GM18951 (cell line): ENCODE measurements around the gene FAM25A.
"Not testable (repeated sequence)": the region's sequence is repeated elsewhere in the genome, so short reads cannot be mapped to it uniquely, and the experiment has no call there.

Experiments
- POLR2A ChIP-seq: IDR thresholded peaks from 4 replicates; pipeline ENCODE4 v1.6.1; 2011; ENCODE audit warnings: mild to moderate bottlenecking; ENCODE audit not compliant: insufficient read length, insufficient read depth; ENCODE audit errors: extremely low read depth
- in situ Hi-C: fragments of 300-500 bp; cut with MboI; formaldehyde crosslinking; loops from one replicate; pipeline ENCODE4 v1.12.0; 2022; ENCODE audit warnings: low sequenced_read_pairs, mixed read lengths, inconsistent platforms; ENCODE audit not compliant: unreplicated experiment

FAM25A gene

GRCh38 chr10:86992456-86992855 lies 27.6 kb upstream of the FAM25A start:
- in situ Hi-C loops: no loop called here
- TF ChIP-seq POLR2A: no peak

GRCh38 chr10:86992929-86993328 lies 27.2 kb upstream of the FAM25A start:
- in situ Hi-C loops: no loop called here
- no peak for TF ChIP-seq POLR2A

GRCh38 chr10:86999802-87000403 lies 20.2 kb upstream of the FAM25A start:
- in situ Hi-C loops: not testable (repeated sequence)

GRCh38 chr10:87000491-87000890 lies 19.6 kb upstream of the FAM25A start:
- in situ Hi-C loops: no loop called here
- TF ChIP-seq POLR2A: no peak

GRCh38 chr10:87007124-87007523 lies 13.0 kb upstream of the FAM25A start:
- in situ Hi-C loops: not testable (repeated sequence)

- in situ Hi-C loops: not testable (repeated sequence)
Measured at GRCh38 chr10:87007674-87008073, 12.4 kb upstream of the FAM25A start.

- in situ Hi-C loops: not testable (repeated sequence)
Measured at GRCh38 chr10:87008303-87008702, 11.8 kb upstream of the FAM25A start.

GRCh38 chr10:87009134-87009696 lies 10.9 kb upstream of the FAM25A start:
- in situ Hi-C loops: not testable (repeated sequence)

- in situ Hi-C loops: not testable (repeated sequence)
Measured at GRCh38 chr10:87013528-87013927, 6.6 kb upstream of the FAM25A start.

- in situ Hi-C loops: not testable (repeated sequence)
Measured at GRCh38 chr10:87014986-87015716, 4.9 kb upstream of the FAM25A start.

- in situ Hi-C loops: not testable (repeated sequence)
Measured at GRCh38 chr10:87018127-87018526, 2.0 kb upstream of the FAM25A start.

GRCh38 chr10:87019066-87019465 lies 1.0 kb upstream of the FAM25A start:
- in situ Hi-C loops: not testable (repeated sequence)

- in situ Hi-C loops: not testable (repeated sequence)
Measured at GRCh38 chr10:87019504-87019903, 590 bp upstream of the FAM25A start.

GRCh38 chr10:87025285-87025958 lies 5.3 kb downstream of the FAM25A start:
- in situ Hi-C loops: not testable (repeated sequence)

- in situ Hi-C loops: not testable (repeated sequence)
Measured at GRCh38 chr10:87026747-87027508, 6.8 kb downstream of the FAM25A start.

GRCh38 chr10:87030419-87030818 lies 10.3 kb downstream of the FAM25A start:
- in situ Hi-C loops: not testable (repeated sequence)
